ENCODE results near the gene HSP90AB1.

Gene HSP90AB1

GRCh38 chr6:44235891-44236516 is 10.9 kb upstream of the HSP90AB1 start:
- DNase-seq = no peak

DNA sequence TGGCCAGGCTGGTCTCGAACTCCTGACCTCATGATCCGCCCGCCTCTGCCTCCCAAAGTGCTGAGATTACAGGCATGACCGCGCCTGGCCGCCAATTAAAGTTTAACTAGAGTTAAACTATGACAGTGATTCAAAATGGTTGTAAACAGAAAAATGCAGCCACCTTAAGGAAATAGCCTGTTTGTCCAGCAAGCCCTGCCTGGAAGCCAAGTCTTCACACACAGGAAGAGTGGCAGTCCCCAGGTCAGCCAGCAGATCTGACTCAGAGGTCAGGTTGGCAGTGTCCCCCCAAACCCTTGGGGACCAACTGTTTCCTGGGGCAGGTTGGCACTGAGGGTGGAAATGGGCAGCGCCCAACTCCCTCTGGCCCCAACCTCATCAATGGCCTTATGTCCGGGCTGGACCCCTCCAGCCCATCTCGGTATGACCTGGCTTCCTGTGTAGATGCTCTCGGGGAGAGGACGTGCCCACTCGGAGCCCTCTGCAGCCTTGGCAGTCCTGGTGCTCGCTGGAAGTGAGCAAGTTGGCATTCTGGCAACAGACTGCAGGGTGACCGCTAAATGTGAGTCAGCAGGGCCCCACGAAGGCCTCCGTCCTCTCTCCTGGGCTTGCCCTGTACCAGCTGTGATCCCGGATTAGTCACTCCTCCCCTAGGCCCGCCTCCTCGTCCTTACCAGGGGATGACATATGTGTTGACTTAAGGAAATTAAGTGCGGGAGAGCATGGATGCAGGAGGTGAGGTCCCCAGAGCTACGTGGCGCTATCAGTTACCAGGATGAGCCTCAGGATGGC is 9.7 kb upstream of the HSP90AB1 start:
- peak; percentile 82 for DNase-seq

DNA sequence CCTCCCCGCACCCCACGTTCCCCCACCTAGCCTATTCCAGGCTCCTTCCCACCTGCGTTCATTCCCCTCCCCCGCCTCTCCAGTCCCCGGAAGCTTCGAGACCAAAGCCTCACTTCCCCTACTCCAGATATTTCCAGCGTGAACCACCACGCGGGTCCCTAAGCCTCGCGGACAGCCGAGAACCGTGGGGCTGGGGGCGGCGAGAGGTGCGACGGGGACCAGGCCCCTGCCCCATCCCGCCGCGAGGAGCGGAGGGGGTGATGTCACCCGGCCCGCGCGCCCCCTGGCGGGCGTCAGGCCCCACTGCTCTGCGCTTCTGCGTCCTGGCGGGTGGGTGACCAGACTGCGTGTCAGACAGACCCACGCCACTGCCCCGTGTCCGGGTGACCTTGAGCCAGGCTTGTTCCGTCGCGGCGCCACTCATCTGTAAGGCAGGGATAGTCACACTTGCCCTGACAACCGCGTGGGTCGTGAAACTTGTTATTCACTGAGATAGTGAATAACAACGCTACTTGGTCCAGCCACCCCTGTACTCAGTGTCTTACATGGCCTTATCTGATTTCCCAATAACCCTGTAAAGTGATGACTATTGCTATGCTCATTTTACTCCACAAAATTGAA is 9.0 kb upstream of the HSP90AB1 start:
- peak; percentile 75 for DNase-seq

- no peak for DNase-seq
These were observed 8.1 kb upstream of the HSP90AB1 start for GRCh38 chr6:44238687-44239350.

GRCh38 chr6:44243345-44243744 is 3.6 kb upstream of the HSP90AB1 start:
- DNase-seq = no peak

- DNase-seq = no peak
These were observed 1.4 kb upstream of the HSP90AB1 start for GRCh38 chr6:44245391-44245911.

DNA sequence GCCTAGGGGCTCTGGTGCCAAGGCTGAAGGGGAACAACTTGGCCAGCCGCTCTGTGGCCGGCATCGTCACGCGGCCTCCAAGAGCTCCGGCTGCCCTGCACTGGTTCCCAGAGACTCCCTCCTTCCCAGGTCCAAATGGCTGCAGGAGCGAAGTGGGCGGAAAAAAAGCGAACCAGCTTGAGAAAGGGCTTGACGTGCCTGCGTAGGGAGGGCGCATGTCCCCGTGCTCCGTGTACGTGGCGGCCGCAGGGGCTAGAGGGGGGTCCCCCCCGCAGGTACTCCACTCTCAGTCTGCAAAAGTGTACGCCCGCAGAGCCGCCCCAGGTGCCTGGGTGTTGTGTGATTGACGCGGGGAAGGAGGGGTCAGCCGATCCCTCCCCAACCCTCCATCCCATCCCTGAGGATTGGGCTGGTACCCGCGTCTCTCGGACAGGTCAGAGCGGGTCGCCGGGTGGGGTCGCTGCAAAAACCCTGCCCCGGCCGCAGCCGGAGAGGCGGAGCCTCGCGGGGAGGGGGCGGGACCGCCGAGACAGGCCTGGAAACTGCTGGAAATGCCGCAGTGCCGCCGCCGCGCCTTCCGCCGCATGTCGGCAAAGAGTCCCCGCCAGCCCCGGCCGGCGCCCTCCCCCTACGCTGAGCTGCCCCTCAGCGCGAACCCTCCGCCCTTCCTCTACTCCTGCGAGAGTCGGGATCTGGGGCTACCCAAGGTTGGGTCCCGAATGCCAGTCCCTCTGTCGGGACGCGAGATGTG is 814 bp upstream of the HSP90AB1 start:
- peak; percentile 86 for DNase-seq

- DNase-seq = peak; percentile 65
These were observed 719 bp downstream of the HSP90AB1 start for GRCh38 chr6:44247338-44248302.

GRCh38 chr6:44248579-44248978 is 1.7 kb downstream of the HSP90AB1 start:
- DNase-seq = no peak

DNA sequence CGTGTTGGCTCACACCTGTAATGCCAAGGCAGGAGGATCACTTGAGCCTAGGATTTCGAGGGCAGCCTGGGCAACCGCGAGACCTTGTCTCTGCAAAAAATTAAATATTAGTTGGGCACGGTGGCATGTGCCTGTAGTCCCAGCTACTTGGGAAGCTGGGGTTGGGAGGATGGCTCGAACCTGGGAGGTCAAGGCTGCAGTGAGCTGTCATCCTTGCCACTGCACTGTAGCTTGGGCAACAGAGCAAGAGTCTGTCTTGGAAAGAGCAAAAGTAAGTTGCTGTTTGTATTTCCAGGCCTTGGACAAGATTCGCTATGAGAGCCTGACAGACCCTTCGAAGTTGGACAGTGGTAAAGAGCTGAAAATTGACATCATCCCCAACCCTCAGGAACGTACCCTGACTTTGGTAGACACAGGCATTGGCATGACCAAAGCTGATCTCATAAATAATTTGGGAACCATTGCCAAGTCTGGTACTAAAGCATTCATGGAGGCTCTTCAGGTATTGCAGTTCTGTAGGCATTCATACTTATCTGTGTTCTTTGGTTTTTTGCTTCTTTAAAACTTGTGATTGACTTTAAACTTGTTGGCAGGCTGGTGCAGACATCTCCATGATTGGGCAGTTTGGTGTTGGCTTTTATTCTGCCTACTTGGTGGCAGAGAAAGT is 2.3 kb downstream of the HSP90AB1 start:
- no peak for DNase-seq

DNA sequence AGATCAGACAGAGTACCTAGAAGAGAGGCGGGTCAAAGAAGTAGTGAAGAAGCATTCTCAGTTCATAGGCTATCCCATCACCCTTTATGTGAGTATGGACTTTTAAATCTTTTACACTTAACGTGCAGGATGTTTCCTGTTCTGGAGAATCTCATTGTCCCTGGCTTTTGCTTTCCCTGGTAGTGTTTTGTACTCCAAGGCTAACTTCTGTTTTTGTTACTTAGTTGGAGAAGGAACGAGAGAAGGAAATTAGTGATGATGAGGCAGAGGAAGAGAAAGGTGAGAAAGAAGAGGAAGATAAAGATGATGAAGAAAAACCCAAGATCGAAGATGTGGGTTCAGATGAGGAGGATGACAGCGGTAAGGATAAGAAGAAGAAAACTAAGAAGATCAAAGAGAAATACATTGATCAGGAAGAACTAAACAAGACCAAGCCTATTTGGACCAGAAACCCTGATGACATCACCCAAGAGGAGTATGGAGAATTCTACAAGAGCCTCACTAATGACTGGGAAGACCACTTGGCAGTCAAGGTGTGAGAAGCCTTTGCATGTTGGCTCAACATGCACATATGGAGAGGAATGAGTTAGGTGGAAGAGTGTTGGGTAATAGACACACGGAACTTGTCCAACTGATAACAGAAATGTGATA is 3.3 kb downstream of the HSP90AB1 start:
- no peak for DNase-seq

DNA sequence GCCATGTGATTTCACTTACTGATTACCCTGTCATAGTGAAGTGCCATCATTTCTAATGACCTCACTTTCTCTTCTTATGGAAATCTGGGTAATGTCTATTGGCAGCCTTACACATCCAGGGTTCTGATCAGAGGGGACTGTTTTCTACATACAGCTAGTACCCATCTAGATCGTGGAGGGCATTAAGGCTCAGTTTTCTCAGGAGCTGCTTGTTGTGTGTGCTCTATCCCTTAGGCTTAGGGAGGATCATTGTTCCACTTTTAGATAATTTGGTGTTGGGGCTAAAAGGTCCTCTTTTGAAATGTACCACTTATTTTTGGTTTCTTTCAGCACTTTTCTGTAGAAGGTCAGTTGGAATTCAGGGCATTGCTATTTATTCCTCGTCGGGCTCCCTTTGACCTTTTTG is 3.8 kb downstream of the HSP90AB1 start:
- no peak for DNase-seq

- DNase-seq = no peak
These were observed 4.9 kb downstream of the HSP90AB1 start for GRCh38 chr6:44251576-44252524.

DNA sequence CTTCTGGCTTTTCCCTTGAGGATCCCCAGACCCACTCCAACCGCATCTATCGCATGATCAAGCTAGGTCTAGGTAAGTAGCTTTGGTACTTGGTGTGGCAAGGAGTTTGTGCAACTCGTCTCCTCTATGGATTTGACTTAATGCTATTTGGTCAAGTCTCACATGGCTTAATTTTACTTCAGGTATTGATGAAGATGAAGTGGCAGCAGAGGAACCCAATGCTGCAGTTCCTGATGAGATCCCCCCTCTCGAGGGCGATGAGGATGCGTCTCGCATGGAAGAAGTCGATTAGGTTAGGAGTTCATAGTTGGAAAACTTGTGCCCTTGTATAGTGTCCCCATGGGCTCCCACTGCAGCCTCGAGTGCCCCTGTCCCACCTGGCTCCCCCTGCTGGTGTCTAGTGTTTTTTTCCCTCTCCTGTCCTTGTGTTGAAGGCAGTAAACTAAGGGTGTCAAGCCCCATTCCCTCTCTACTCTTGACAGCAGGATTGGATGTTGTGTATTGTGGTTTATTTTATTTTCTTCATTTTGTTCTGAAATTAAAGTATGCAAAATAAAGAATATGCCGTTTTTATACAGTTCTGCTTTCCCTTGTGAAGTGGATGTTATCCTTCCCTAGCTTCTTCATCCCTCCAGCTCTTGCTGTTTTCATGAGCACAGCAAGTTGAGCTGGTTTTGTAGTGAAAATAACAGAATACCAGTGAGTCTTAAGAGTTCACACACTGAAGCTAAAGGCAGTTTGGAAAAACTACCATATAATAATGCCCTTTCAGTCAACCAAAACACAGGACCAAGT is 6.6 kb downstream of the HSP90AB1 start:
- peak; percentile 13 for DNase-seq

DNA sequence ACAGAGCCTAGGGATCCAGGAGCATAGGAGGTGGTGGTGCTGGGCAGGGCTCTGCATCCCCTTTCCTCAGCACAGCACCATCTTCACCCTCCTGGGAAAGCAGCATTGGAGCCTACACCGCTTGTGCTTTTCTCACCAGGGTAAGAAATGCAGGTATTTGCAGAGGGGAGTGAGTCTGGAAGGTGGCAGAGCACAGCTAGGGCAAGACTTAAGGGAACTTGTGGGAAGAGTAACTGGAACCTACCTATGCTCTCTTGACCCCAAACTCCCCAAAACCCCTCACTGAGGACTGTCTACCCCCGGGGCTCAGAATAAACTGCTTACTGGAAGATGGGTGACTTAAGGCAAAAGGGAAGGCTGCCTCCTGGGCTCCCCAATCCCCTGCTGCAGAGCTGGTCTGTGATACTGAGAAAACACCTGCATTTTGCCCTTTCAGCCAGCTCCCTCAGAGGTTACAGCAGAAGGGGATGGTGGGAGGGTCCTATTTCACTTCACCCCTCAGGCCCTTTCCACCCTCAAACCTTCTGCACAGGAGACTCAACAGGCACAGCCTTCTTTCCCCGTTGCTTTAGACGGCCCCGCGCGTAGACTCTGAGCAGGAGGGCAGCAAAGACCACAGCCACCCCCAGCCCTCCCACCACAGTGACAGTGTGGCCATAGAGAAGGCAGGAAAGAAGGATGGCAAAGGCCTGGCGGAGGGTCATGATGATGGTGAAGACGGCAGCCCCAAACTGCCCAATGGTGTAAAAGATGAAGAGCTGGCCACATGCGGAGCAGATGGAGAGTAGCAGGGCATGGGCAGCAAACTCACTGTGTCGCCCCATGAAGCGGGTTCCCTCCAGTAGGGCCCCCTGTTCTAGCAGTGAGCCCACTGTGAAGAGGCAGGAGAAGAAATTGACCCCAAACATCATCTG is 7.5 kb downstream of the HSP90AB1 start:
- no peak for DNase-seq

DNA sequence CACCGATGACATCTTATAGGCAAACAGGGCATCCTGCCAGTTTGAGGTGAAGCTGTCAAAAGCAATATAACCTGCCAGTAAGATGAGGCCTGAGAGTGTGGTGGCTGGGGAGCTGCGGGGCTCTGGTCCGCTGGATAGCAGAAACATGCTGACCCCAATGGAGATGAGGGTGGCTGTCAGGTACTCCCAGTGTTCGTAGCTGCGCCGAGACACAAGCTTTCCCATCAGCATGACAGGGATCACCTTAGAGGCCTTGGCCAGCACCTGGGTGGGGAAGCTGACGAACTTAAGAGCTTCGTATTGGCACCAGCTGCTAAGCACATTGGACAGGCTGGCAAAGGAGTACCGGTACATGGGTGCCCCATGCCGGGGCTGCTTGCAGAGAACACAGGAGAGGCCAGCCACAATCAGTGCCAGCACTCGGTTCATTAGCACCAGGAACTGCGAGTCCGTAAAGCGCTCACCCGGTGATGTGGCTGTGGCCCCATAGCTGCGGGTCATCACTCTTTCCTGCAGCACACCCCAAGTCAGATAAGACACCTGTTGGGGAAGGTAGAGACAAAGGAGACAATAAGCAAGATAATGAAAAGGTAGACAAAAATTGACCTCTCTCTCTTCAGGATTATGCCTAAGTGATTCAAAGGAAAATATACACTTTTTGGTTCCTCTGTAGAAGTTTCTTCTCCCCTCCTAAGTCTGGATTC is 8.4 kb downstream of the HSP90AB1 start:
- no peak for DNase-seq

All from NCI-H1092 treated with DMSO at 0.1 percent for 48 hours (cell line).